GM12875 (cell line): ENCODE results near the gene PNLDC1.
A peak's percentile ranks its signal among the peaks of the same experiment; 100 is the strongest.

ENCODE experiments used
- H3K4me3 ChIP-seq: one replicate; pipeline ENCODE4 v1.5.1; 2011; ENCODE audit warnings: low read depth, low read length, control low read depth
- TF ChIP-seq, protein P1 (sequence below): IDR thresholded peaks from 2 replicates; pipeline ENCODE4 v1.5.1; 2011; ENCODE audit warnings: low read depth, mild to moderate bottlenecking, control low read depth, inconsistent platforms, low read length, moderate library complexity, borderline replicate concordance; ENCODE audit not compliant: insufficient read depth

The PNLDC1 gene

DNA sequence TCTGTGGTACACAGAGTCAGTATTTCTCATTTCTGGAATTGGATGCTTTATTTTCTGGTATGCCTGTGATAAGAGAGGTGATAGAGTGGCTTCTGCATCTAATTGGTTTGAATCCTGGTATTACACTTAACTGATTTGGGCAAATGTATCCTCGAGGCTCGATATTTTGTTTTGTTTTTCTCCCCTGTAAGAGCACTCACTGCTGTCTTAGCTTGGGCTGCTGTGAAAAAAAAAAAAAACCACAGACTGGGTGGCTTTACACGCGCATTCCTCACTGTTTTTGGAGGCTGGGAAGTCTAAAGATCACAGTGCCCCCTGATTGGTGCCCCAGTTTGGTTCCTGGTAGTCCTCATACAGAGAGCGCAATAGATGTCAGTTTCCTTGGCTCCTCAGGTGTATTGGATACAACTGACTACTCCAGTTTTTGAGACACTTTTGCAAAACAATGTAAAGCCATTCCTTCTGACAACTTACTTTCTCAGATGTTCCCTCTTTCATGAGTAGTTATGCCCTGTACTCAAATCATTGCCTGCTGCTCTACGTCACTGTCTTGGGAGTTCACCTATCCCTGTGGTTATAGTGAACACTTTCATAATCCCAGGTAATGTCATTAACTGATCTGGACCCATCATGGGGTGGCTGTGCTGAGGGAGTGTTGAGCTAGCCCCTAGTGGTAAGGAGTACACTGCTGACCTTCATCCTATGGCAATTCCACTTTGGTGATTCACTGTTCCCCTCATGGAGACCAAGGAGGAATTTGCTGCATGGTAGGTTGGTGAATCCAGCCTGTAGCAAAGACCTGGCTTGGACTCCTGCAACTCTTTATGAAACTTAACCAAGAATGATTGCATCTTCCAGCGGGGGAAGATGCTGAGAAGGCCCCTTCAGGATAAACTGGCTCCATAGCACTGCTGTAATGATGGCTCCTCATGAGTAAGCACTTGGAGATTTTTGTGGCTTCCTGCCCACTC lies 41.8 kb upstream of the PNLDC1 start:
- H3K4me3 ChIP-seq = no peak overlapping the region
- TF ChIP-seq, protein P1, sequence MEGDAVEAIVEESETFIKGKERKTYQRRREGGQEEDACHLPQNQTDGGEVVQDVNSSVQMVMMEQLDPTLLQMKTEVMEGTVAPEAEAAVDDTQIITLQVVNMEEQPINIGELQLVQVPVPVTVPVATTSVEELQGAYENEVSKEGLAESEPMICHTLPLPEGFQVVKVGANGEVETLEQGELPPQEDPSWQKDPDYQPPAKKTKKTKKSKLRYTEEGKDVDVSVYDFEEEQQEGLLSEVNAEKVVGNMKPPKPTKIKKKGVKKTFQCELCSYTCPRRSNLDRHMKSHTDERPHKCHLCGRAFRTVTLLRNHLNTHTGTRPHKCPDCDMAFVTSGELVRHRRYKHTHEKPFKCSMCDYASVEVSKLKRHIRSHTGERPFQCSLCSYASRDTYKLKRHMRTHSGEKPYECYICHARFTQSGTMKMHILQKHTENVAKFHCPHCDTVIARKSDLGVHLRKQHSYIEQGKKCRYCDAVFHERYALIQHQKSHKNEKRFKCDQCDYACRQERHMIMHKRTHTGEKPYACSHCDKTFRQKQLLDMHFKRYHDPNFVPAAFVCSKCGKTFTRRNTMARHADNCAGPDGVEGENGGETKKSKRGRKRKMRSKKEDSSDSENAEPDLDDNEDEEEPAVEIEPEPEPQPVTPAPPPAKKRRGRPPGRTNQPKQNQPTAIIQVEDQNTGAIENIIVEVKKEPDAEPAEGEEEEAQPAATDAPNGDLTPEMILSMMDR = no peak

DNA sequence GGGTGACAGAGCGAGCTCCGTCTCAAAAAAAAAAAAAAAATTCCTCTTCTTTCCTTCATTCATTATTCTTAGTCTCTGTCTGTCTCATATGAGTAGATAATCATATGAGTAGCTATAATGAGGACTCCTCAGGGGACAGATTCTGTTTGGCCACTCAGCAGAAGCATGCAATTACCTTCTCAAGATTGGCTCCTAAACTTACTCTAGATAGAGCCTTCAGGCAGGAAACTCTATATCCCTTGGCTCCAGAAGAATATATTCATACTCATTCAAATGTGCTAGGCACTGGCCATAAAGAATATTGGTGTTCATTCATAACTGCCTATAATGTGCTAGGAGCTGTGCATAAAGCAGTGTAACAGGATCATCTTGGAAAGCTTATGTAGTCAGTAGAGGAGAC lies 40.4 kb upstream of the PNLDC1 start:
- TF ChIP-seq, protein P1 = no peak
- H3K4me3 ChIP-seq = no peak overlapping the region

DNA sequence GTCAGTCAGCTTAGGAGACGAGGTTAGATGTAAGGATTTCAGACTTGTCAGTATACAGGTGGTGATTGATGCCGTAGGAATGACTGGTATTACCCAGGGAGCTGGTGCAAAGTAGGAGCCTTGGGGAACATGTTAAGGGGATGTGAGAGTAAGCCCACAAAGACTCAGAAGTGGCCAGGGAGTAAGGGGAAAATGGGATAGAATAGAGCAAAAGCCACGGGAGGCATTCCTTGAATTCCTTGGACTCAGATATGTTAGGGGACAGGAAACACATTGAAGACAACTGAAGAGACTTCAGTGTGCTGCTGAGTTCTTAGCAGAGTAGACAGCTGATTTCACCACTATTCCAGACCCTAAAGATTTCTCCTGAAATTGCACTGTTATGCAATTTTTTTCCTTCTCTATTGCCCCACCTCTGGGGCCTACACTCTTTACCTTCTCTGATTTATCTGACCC lies 39.4 kb upstream of the PNLDC1 start:
- TF ChIP-seq, protein P1 = no peak
- H3K4me3 ChIP-seq = no peak overlapping the region

DNA sequence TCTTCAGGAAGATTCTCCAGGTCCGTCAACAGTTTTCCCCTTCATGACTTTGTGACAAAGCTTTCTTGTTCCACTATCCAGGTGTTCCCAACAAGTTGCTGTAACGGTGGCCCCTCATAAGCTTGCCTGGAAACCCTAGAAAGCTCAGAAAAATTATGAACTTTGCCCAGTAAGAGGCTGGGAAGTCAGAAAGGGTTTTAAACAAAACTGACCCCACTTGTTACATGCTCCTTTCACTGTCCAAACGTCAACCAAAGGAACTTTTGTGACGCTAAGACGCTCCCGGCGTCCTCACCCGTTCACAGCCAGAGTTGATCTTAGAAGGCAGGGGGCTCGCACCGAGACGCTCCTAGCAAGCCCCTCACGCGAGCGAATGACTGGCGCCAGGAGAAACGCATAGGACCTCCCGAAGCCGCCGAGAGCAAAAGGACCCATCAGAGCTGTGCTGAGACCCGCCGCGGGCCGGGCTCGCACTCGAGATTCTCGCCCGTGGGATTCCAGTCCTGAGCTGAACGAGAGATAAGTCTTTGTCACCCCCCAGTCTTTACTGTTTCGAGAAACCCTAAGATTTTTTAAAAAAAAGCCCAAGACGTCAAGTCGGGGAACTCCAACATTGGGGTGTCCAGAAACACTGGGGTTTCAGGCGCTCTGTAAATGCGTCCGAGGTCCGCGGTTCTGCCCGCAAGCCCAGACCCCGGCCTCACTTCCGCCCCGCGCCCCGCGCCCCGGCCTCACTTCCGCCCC lies 38.8 kb upstream of the PNLDC1 start:
- TF ChIP-seq, protein P1 = no peak
- peak overlapping the region; percentile 55 for H3K4me3 ChIP-seq

DNA sequence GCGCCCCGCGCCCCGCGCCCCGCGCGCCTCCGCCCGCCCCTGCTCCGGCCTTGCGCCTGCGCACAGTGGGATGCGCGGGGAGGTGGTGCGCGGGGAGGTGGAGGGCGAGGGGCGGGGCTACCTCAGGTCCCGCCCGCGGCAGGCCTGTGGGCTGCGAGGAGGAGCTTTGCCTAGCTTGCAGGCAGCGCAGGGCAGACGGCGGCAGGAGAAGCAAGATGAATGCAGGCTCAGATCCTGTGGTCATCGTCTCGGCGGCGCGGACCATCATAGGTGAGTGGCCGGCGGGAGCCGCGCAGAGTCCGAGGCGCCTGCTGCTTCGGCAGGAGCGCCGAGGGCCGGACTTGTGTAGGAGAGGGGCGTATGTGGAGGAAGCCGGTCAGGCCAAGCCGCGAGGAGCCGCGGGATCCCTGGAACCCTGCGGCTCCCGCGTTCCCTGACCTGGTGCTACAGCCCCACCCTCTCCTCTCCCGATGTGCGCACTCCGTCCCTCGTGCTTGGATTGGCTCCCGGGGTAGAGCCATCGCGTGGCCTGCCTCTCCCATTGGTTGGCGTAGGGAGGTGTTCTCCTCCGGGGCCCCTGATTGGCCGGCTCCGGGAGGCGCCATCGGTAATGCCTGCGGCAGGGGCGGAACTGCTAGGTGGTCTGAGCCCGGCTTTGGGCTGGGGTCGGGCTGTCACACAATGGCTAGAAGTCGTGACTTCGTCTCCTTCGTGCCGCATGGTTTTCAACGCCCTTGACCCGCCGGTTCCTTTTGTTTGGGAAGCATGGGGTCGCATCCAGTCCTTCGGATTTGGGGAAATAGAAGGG lies 38.0 kb upstream of the PNLDC1 start, which contains the start of gene ACAT2:
Gene ACAT2, plus strand, starts transcription at position 173 of the 808 bp plus-strand sequence. Its CDS starts 43 bp downstream, at position 216.
- TF ChIP-seq, protein P1 = no peak
- peak within 1 kb of the TSS; percentile 65 for H3K4me3 ChIP-seq

DNA sequence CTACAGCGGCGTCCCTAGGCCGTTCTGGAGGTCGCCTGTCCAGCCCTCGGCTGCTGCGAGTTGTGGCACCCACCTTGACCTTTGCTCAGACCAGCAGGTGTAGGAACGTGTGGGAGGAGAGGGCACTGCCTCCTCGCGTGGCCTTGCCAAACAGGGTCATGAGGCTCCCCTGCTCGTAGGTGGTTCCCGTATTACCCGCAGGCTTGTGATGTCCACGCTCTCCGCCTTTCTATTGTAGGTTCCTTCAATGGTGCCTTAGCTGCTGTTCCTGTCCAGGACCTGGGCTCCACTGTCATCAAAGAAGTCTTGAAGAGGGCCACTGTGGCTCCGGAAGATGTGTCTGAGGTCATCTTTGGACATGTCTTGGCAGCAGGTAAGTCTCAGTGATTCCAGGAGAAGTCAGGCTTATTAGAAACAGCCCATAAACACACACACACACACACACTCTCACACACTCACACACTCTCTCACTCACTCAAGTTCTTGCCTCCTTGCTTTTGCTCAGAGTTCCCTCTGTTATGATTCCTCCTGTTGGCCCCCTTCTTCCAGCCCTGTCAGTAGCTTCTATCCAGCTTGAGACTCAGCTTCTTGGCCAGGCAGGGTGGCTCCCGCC lies 37.3 kb upstream of the PNLDC1 start:
- TF ChIP-seq, protein P1 = no peak
- peak overlapping the region; percentile 65 for H3K4me3 ChIP-seq
